Hepatocyte (in vitro differentiated cells): ENCODE measurements around the gene DAB1. TPM values are rescaled to one million over a fixed set of nuclear protein-coding genes. Genes with fewer than 3 reads are reported as not detected.

ENCODE experiments used
- DNase-seq: peaks from one replicate; pipeline ENCODE4 v3.0.0-alpha.2; 2016; ENCODE audit warnings: low spot score
- H2AFZ ChIP-seq: fragments of 200-600 bp; sonication (generic); 2 replicates; pipeline ENCODE4 v1.6.0; 2016; ENCODE audit warnings: antibody characterized with exemption, mild to moderate bottlenecking
- H3K27ac ChIP-seq: fragments of 200-600 bp; sonication (generic); 2 replicates; pipeline ENCODE4 v1.5.1; 2016; ENCODE audit warnings: mild to moderate bottlenecking
- H3K27me3 ChIP-seq: fragments of 200-600 bp; sonication (generic); 2 replicates; pipeline ENCODE4 v1.6.1; 2016
- H3K36me3 ChIP-seq: fragments of 200-600 bp; sonication (generic); replicated peaks from 2 replicates; pipeline ENCODE4 v1.5.1; 2016; ENCODE audit warnings: low read depth; ENCODE audit not compliant: insufficient read depth
- H3K4me1 ChIP-seq: fragments of 200-600 bp; sonication (generic); 2 replicates; pipeline ENCODE4 v1.5.1; 2016; ENCODE audit warnings: mild to moderate bottlenecking, moderate library complexity; ENCODE audit not compliant: insufficient read depth
- H3K4me2 ChIP-seq: fragments of 200-600 bp; sonication (generic); 2 replicates; pipeline ENCODE4 v1.6.0; 2016
- H3K4me3 ChIP-seq: fragments of 200-600 bp; sonication (generic); 2 replicates; pipeline ENCODE4 v1.5.1; 2016; ENCODE audit warnings: mild to moderate bottlenecking
- H3K79me2 ChIP-seq: fragments of 200-600 bp; sonication (generic); 2 replicates; pipeline ENCODE4 v1.6.0; 2017; ENCODE audit warnings: mild to moderate bottlenecking
- H3K9me2 ChIP-seq: fragments of 200-600 bp; sonication (generic); replicated peaks from 2 replicates; pipeline ENCODE4 v1.6.0; 2017; ENCODE audit warnings: mild to moderate bottlenecking; ENCODE audit not compliant: insufficient read depth
- H3K9me3 ChIP-seq: fragments of 200-600 bp; sonication (generic); 2 replicates; pipeline ENCODE4 v1.5.1; 2016; ENCODE audit warnings: low read depth, mild to moderate bottlenecking
- H4K20me1 ChIP-seq: fragments of 200-600 bp; sonication (generic); 2 replicates; pipeline ENCODE4 v1.6.0; 2016; ENCODE audit warnings: mild to moderate bottlenecking; ENCODE audit not compliant: insufficient read depth, poor library complexity, severe bottlenecking
- CTCF ChIP-seq: fragments of 200-600 bp; sonication (generic); IDR thresholded peaks from 2 replicates; pipeline ENCODE4 v1.5.1; 2016; ENCODE audit warnings: antibody characterized with exemption, mild to moderate bottlenecking; ENCODE audit not compliant: poor library complexity
- EZH2 ChIP-seq: fragments of 200-600 bp; sonication (generic); IDR thresholded peaks from 2 replicates; pipeline ENCODE4 v1.6.1; 2016; ENCODE audit warnings: antibody characterized with exemption, mild to moderate bottlenecking, borderline replicate concordance
- EZH2phosphoT487 ChIP-seq: fragments of 200-600 bp; sonication (generic); IDR thresholded peaks from one replicate; pipeline ENCODE4 v1.6.1; 2018; ENCODE audit warnings: antibody characterized with exemption, mild to moderate bottlenecking, low read depth, moderate library complexity; ENCODE audit not compliant: unreplicated experiment, severe bottlenecking
- WGBS: methylation state at CpG from one replicate; pipeline ENCODE4 v1.1.6; 2016; ENCODE audit warnings: low lambda C conversion rate; ENCODE audit errors: missing lambda C conversion rate; 5-methylcytosine and 5-hydroxymethylcytosine counted together
- polyA plus RNA-seq: library from polyadenylated mRNA; unstranded; fragments of >200 nt; fragmentation: Nextera tagmentation; extraction: Ambion mirVana; gene quantifications from 2 replicates; pipeline ENCODE4 v1.2.1, GENCODE V29; 2016
- total RNA-seq: library from RNA; depleted of rRNA; stranded (reverse); fragments of >200 nt; gene quantifications from 2 replicates; pipeline ENCODE4 v1.2.3, GENCODE V29; 2014

The DAB1 gene
- total and polyA plus RNA-seq, 2 experiments from 2014 or later, result 19.5 to 37.6 TPM

DNA sequence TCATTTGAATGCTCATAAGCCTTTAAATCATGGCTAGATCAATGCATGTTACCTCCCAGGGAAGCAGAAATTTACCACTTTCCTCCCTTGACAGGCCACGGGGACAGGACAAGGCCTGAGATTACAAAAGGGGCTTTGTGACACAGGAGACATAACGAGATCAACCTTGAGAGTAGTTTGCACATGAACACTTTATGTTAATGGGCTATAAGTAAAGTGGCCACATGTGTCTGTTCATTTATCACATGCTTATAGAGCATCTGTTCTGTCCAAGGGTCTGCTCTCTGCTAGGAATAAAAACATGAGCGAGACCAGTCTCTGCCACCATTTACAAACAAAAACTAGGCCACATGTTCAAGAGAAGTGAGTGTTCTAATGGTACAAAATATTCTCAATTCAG lies 314.0 kb downstream of the DAB1 start:
- Histone ChIP-seq H3K9me3 (no peaks in the 10 kb centered on the region), H3K9me2 (no peaks in the 10 kb centered on the region), H3K4me1 (peaks cover 3% of the 10 kb centered on the region), H4K20me1 (no peaks in the 10 kb centered on the region), H3K4me3 (no peak overlapping the region), H2AFZ (no peak overlapping the region), H3K4me2 (no peak overlapping the region), H3K27me3 (no peaks in the 10 kb centered on the region), H3K27ac (no peak overlapping the region), H3K36me3 (no peaks in the 10 kb centered on the region), H3K79me2 (no peaks in the 10 kb centered on the region)
- no peak for DNase-seq
- no peak for TF ChIP-seq CTCF
- WGBS, result 71% methylated on average over 3 of the region's 3 CpGs

- peaks cover 3% of the 10 kb centered on the region for H3K4me1 ChIP-seq
- H3K27ac ChIP-seq, result no peak overlapping the region
- DNase-seq, result no peak
- H3K36me3 ChIP-seq, result no peaks in the 10 kb centered on the region
- no peaks in the 10 kb centered on the region for H3K9me3 ChIP-seq
- TF ChIP-seq EZH2 (no peak), CTCF (no peak), EZH2phosphoT487 (no peak)
- H3K79me2 ChIP-seq, result no peaks in the 10 kb centered on the region
- no peak overlapping the region for H3K4me3 ChIP-seq
- 83% methylated on average over 1 of the region's 1 CpG for WGBS
- H3K9me2 ChIP-seq, result no peaks in the 10 kb centered on the region
- no peak overlapping the region for H3K4me2 ChIP-seq
- no peaks in the 10 kb centered on the region for H4K20me1 ChIP-seq
- H3K27me3 ChIP-seq, result no peaks in the 10 kb centered on the region
- H2AFZ ChIP-seq, result no peak overlapping the region
These were observed 314.6 kb downstream of the DAB1 start for GRCh38 chr1:57109247-57109646.

GRCh38 chr1:57106296-57106695 lies 317.6 kb downstream of the DAB1 start:
- H3K9me3 ChIP-seq, result no peaks in the 10 kb centered on the region
- H4K20me1 ChIP-seq, result no peaks in the 10 kb centered on the region
- H3K4me1 ChIP-seq, result no peaks in the 10 kb centered on the region
- DNase-seq, result no peak
- H3K4me3 ChIP-seq, result no peak overlapping the region
- H3K79me2 ChIP-seq, result no peaks in the 10 kb centered on the region
- WGBS, result 87% methylated on average over 4 of the region's 4 CpGs
- H3K27me3 ChIP-seq, result no peaks in the 10 kb centered on the region
- H3K4me2 ChIP-seq, result no peak overlapping the region
- H3K27ac ChIP-seq, result no peak overlapping the region
- H3K9me2 ChIP-seq, result no peaks in the 10 kb centered on the region
- no peaks in the 10 kb centered on the region for H3K36me3 ChIP-seq
- no peak overlapping the region for H2AFZ ChIP-seq
- TF ChIP-seq EZH2phosphoT487 (no peak), EZH2 (no peak), CTCF (no peak)
